Smooth muscle cell of the brain vasculature (primary cell): ENCODE measurements around the gene ACER2.

Experiments
- DNase-seq: peaks from one replicate; pipeline ENCODE4 v3.0.0-alpha.2; 2012; ENCODE audit warnings: low read depth, low spot score

ACER2 gene

DNA sequence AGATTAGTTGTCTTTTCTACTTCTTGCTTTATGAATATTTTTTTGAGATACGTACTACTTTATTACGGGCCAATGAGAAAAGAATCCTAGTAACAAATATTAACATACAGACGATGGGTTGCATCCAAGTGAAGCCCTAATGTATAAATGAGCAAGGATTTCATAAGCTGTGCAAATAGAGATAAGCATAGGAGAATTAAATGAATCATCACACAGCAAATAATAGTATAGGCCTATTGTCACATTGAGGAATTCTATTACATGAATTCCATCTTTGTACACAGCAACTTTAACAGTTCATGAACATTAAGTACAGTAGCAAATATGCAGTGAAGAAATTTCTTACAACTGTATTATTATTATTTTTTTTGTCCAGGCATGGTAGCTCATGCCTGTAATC, 78.0 kb downstream of the ACER2 start:
- DNase-seq: no peak

GRCh38 chr9:19488721-19489120, 79.9 kb downstream of the ACER2 start:
- DNase-seq: no peak

GRCh38 chr9:19490269-19490668, 81.5 kb downstream of the ACER2 start:
- no peak for DNase-seq

DNA sequence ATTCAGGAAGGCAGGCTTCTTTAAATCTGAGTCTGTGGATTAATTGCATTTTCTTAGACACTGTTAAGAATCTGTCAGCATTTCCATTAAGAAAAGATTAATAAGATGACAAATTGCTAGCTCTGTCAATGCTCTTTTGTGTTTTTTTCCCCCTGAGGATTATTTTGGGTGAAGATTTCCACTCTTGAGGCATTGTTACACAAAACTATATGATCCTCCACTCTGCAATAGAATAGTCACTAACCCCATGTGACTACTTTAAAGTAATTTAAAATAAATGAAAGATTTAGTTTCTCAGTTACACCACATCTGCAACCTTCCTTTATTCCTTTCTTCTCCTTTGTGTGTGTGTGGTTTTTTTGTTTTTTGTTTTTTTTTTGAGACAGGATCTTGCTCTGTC, 82.0 kb downstream of the ACER2 start:
- DNase-seq: no peak

DNA sequence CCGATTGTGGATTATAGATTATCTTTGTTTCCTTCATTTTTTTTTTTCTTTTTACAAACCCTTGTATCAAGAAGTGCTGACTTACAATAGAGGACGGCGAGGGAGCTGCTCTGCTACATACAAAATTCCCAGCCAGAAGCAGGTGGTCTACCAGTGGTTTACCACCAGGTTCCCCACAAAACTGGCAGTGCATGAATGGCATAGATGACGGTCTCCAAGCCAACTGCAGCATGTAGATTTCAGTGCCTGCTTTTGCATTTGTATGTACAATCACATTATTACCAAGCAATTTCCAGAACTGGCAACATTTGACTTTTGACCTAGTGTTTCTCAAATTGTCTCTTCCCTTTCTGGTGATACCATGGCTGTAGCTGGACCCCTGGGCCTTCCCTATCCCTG, 84.0 kb downstream of the ACER2 start:
- DNase-seq: no peak

DNA sequence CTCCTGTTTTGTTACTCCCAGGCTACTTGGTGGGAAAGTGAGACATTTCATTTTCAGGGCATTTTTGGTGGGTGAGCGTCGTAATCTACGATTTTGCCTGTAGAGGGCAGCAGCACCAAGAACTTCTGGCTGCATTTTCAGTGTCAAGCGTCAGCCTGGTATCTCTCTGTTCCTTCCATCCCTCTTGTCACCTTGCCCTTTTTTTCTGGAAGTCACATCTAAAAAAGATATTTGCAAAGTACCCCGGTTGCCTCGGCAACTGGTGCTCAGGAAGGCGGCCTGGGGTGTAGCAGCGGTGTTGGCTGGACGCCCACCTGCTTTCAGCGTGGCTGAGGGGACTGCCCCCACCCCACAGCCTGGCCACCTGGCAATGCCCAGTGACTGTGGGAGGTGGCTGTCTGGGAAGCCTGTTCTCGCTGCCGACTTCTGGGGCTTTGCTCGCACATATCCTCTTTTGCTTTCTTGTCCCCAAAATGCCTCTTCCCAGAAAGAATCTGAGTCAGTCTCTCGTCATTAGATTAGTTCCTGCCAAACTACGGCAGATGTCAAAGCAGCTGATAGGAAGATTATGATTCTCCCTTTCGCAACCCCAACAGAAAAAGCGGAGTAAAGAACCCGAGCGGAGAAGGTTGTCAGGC, 84.5 kb downstream of the ACER2 start:
- peak; percentile 23 for DNase-seq

DNA sequence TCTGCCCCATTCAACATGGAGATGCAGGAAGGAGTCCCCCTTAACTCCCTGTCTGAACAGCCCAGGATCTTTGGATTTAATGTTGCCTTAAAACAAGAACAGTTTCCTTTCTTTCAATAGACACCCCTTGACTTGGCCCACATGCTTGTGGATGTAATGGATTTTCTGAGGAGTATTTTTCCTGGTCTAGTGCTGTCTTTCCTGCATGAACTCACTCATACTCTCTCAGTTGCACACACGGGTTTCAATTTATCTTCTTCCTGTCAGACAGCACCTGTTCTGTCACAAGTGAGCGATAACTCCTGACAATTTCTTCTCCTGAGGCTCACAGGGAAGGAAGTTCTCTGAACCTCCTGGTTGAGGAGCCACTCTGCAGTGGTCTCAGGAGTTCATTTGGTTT, 85.1 kb downstream of the ACER2 start:
- no peak for DNase-seq

GRCh38 chr9:19495186-19496028, 86.6 kb downstream of the ACER2 start:
- DNase-seq: no peak

- no peak for DNase-seq
Measured at GRCh38 chr9:19496321-19497050, 87.7 kb downstream of the ACER2 start.

- no peak for DNase-seq
Measured at GRCh38 chr9:19497276-19497675, 88.5 kb downstream of the ACER2 start.

GRCh38 chr9:19498015-19498414, 89.2 kb downstream of the ACER2 start:
- no peak for DNase-seq
